GM12878 (cell line): ENCODE data around the gene PSAP. TPM values are rescaled to one million over a fixed set of nuclear protein-coding genes. Genes with fewer than 3 reads are reported as not detected.

Experiments
- ATAC-seq: fragments of 200-7000 bp; cut with Tn5 transposase; 3 replicates; pipeline ENCODE4 v1.9.1; 2020; ENCODE audit warnings: mild to moderate bottlenecking, moderate library complexity
- BruUV-seq: library from RNA; stranded (reverse); fragments of 400-500 nt; replicated peaks from 2 replicates; lab custom pipeline; 2021; lab: Mats Ljungman, UMichigan
- CTCF ChIA-PET: fragments of 300-600 bp; sonication (Branson Sonifier 250); formaldehyde crosslinking; extraction: SDS; loops from one replicate; lab custom pipeline; 2021; ENCODE audit warnings: inconsistent platforms; lab: Yijun Ruan, JAX
- POLR2A ChIA-PET: fragments of 350-600 bp; formaldehyde crosslinking; extraction: SDS; loops from one replicate; lab custom pipeline; 2021; ENCODE audit warnings: inconsistent platforms; lab: Charles Lee
- RAD21 ChIA-PET: fragments of 300-600 bp; sonication (Branson Sonifier 250); formaldehyde crosslinking; loops from one replicate; lab custom pipeline; 2023; ENCODE audit warnings: antibody characterized with exemption; ENCODE audit not compliant: unreplicated experiment; lab: Charles Lee
- SMC1A ChIA-PET: fragments of 300-600 bp; sonication (Branson Sonifier 250); formaldehyde crosslinking; loops from one replicate; lab custom pipeline; 2023; ENCODE audit not compliant: unreplicated experiment, uncharacterized antibody; lab: Charles Lee
- DNase-seq: peaks from one replicate; pipeline ENCODE4 v3.0.0-alpha.2; 2011; ENCODE audit warnings: low read depth, low spot score
- FAIRE-seq: peaks from 3 replicates; lab custom pipeline; 2011; peaks lifted over from hg19 to GRCh38; lab: Jason Lieb, UNC
- H2AFZ ChIP-seq: 2 replicates; pipeline ENCODE4 v1.6.0; 2011; ENCODE audit warnings: low read depth, low read length, control low read depth; ENCODE audit not compliant: control insufficient read depth
- H3K27ac ChIP-seq: 2 replicates; pipeline ENCODE4 v1.5.1; 2011; ENCODE audit warnings: control low read depth; ENCODE audit not compliant: control insufficient read depth, insufficient read depth
- H3K27me3 ChIP-seq, 2 experiments: replicated peaks in 1 of 2; 2 replicates each; pipeline versions ENCODE4 v1.6.0 to v1.6.1; 2011; ENCODE audit warnings: low read length in 1 of 2; ENCODE audit not compliant: control insufficient read depth in 2 of 2, insufficient read depth in 2 of 2
- H3K36me3 ChIP-seq, 2 experiments: 2 replicates each; pipeline ENCODE4 v1.5.1; 2011; ENCODE audit warnings: low read length in 1 of 2; ENCODE audit not compliant: control insufficient read depth in 2 of 2, insufficient read depth in 2 of 2
- H3K4me1 ChIP-seq: 2 replicates; pipeline ENCODE4 v1.6.1; 2011; ENCODE audit warnings: mild to moderate bottlenecking, low read length, moderate library complexity, mixed read lengths; ENCODE audit not compliant: control insufficient read depth, insufficient read depth
- H3K4me2 ChIP-seq: 2 replicates; pipeline ENCODE4 v1.6.0; 2011; ENCODE audit warnings: control low read depth; ENCODE audit not compliant: control insufficient read depth, insufficient read depth
- H3K4me3 ChIP-seq: fragments of 200-600 bp; sonication (generic); 2 replicates; pipeline ENCODE4 v1.5.1; 2016
- H3K79me2 ChIP-seq: 2 replicates; pipeline ENCODE4 v1.6.0; 2011; ENCODE audit warnings: low read length; ENCODE audit not compliant: control insufficient read depth, insufficient read depth
- H3K9ac ChIP-seq: 2 replicates; pipeline ENCODE4 v1.8.0; 2011; ENCODE audit warnings: low read length, control low read depth, mixed read lengths; ENCODE audit not compliant: control insufficient read depth, insufficient read depth
- H3K9me3 ChIP-seq: replicated peaks from 3 replicates; pipeline ENCODE4 v1.5.1; 2011; ENCODE audit warnings: mild to moderate bottlenecking, low read length; ENCODE audit not compliant: control insufficient read depth, insufficient read depth
- H4K20me1 ChIP-seq: 2 replicates; pipeline ENCODE4 v1.6.0; 2011; ENCODE audit not compliant: control insufficient read depth, insufficient read depth
- ASH2L ChIP-seq: fragments of 300-600, 200-600 bp; sonication (generic); IDR thresholded peaks from 2 replicates; pipeline ENCODE4 v1.6.1; 2017; ENCODE audit warnings: low read depth, mild to moderate bottlenecking, borderline replicate concordance
- ATF7 ChIP-seq: fragments of 450-650 bp; IDR thresholded peaks from 2 replicates; pipeline ENCODE4 v1.6.1; 2016; ENCODE audit warnings: low read depth, mild to moderate bottlenecking
- ESRRA ChIP-seq: IDR thresholded peaks from 2 replicates; pipeline ENCODE4 v1.6.1; 2012; ENCODE audit warnings: mild to moderate bottlenecking, low read length, improper control_type of control experiment
- HDGF ChIP-seq: fragments of 450-650 bp; IDR thresholded peaks from 2 replicates; pipeline ENCODE4 v1.6.1; 2016; ENCODE audit warnings: antibody characterized with exemption
- IKZF2 ChIP-seq, 2 experiments: fragments of 450-650 bp; IDR thresholded peaks; 2 replicates each; pipeline ENCODE4 v1.6.1; 2017; ENCODE audit warnings: mild to moderate bottlenecking in 2 of 2, moderate library complexity in 2 of 2
- NFXL1 ChIP-seq: fragments of 450-650 bp; IDR thresholded peaks from 2 replicates; pipeline ENCODE4 v1.6.1; 2017; ENCODE audit warnings: antibody characterized with exemption, mild to moderate bottlenecking, borderline replicate concordance
- PML ChIP-seq: IDR thresholded peaks from 2 replicates; pipeline ENCODE4 v1.6.1; 2012; ENCODE audit warnings: low read length, inconsistent platforms
- SP1 ChIP-seq: IDR thresholded peaks from one replicate; pipeline ENCODE4 v1.6.1; 2011; ENCODE audit warnings: low read depth, low read length
- TBL1XR1 ChIP-seq: IDR thresholded peaks from 2 replicates; pipeline ENCODE4 v1.6.1; 2012; ENCODE audit warnings: low read depth, low read length, improper control_type of control experiment
- WGBS: methylation state at CpG from one replicate; pipeline ENCODE4 v1.1.6; 2016; ENCODE audit warnings: low lambda C conversion rate; ENCODE audit not compliant: insufficient replicate concordance, insufficient coverage; ENCODE audit errors: missing lambda C conversion rate; 5-methylcytosine and 5-hydroxymethylcytosine counted together
- in situ Hi-C: fragments of 300-500 bp; cut with MboI; formaldehyde crosslinking; loops from 9 replicates; pipeline ENCODE4 v1.14.3; 2018; ENCODE audit warnings: mixed read lengths
- intact Hi-C: fragments of 100-400 bp; cut with micrococcal nuclease; formaldehyde crosslinking; loops from one replicate; pipeline ENCODE4 v1.14.2; 2022; ENCODE audit not compliant: unreplicated experiment
- polyA plus RNA-seq, 11 experiments: library from polyadenylated mRNA; depleted of rRNA in 4 of 11; unstranded in 6 of 11; stranded (reverse) in 5 of 11; fragments of >200 nt; fragmentation: Nextera tagmentation in 4 of 11; fragmentation: Illumina TruSeq in 1 of 11; extraction: Ambion mirVana in 4 of 11; extraction: Trizol in 1 of 11; gene quantifications; 1 replicate in 1 of 11; 2 replicates in 10 of 11; pipeline versions ENCODE4 v1.2.1 to v1.2.3, GENCODE V29; 2011 to 2016; ENCODE audit warnings: inconsistent platforms in 2 of 11, missing spikeins in 2 of 11, low read depth in 1 of 11
- total RNA-seq, 4 experiments: library from RNA; depleted of rRNA in 3 of 4; stranded (reverse); fragments of >200 nt in 3 of 4; fragmentation: Illumina TruSeq in 1 of 4; extraction: Trizol in 1 of 4; gene quantifications; 2 replicates each; pipeline versions ENCODE4 v1.2.1 to v1.2.3, GENCODE V29; 2013 to 2021
- TF ChIP-seq, protein P1 (sequence below): IDR thresholded peaks from 2 replicates; pipeline ENCODE4 v1.6.1; 2011; ENCODE audit warnings: borderline replicate concordance, low read depth, mild to moderate bottlenecking, moderate library complexity, low read length; ENCODE audit not compliant: insufficient read depth, poor library complexity, severe bottlenecking

Gene PSAP
- total and polyA plus RNA-seq, 10 of the 15 experiments (the other 5 are each of a cell fraction or from before 2014, with no cell fraction given), result 178 to 336 (median 286) TPM

DNA sequence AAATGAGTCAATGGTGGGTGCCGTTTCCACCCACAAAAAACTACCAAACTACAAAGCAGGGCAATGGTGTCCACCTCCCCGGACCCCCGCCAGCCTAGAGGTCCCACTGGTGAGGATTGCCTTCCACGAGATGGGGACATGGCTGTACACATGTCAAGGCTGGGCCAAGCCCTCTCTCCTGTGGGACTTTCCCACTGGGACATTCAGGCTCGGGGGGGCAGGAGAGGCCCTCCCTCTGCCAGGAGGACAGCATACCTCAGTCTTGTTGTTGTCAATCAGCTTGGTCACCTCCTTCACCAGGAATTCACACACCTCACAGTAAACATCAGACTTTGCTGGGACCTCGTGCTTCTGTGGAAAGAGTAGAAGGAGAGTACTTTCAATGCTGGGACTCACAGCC is 31.1 kb downstream of the PSAP start:
- in situ Hi-C loops, result no loop called here
- SMC1A ChIA-PET, result interaction anchor here (1.2 kb wide), 1 partner anchor 77 kb away, joined by 4 read pairs; no protein-coding TSS in a partner anchor
- no peaks in the 10 kb centered on the region for H3K4me1 ChIP-seq
- H3K36me3 ChIP-seq, result peaks cover 34 to 53% of the 10 kb centered on the region in 2 experiments
- no peaks in the 10 kb centered on the region for H4K20me1 ChIP-seq
- TF ChIP-seq IKZF2 (IDR thresholded peaks at IDR 0.05) (no peak), PML (no peak), ATF7 (no peak), ASH2L (no peak), ESRRA (no peak), NFXL1 (no peak), HDGF (no peak), SP1 (no peak), TBL1XR1 (no peak)
- TF ChIP-seq, protein P1, sequence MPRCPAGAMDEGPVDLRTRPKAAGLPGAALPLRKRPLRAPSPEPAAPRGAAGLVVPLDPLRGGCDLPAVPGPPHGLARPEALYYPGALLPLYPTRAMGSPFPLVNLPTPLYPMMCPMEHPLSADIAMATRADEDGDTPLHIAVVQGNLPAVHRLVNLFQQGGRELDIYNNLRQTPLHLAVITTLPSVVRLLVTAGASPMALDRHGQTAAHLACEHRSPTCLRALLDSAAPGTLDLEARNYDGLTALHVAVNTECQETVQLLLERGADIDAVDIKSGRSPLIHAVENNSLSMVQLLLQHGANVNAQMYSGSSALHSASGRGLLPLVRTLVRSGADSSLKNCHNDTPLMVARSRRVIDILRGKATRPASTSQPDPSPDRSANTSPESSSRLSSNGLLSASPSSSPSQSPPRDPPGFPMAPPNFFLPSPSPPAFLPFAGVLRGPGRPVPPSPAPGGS, result no peak
- BruUV-seq, result no TSS peak
- H3K9ac ChIP-seq, result no peak overlapping the region
- ATAC-seq (no peak), DNase-seq (no peak), FAIRE-seq (no peak)
- H3K4me2 ChIP-seq, result no peak overlapping the region
- WGBS, result 91% methylated on average over 6 of the region's 6 CpGs
- no peak overlapping the region for H3K27ac ChIP-seq
- RAD21 ChIA-PET, result no interaction called here
- CTCF ChIA-PET, result no interaction called here
- no peaks in the 10 kb centered on the region for H3K79me2 ChIP-seq
- H3K4me3 ChIP-seq, result no peak overlapping the region
- POLR2A ChIA-PET, result no interaction called here
- intact Hi-C loops, result no loop called here
- H3K27me3 ChIP-seq, result no peaks in the 10 kb centered on the region
- no peaks in the 10 kb centered on the region for H3K9me3 ChIP-seq
- no peak overlapping the region for H2AFZ ChIP-seq
